GM12875 (cell line): ENCODE data around the gene ADAMTSL1.

Source experiments
- H3K4me3 ChIP-seq: one replicate; pipeline ENCODE4 v1.5.1; 2011; ENCODE audit warnings: low read depth, low read length, control low read depth
- CTCF ChIP-seq: IDR thresholded peaks from 2 replicates; pipeline ENCODE4 v1.5.1; 2011; ENCODE audit warnings: low read depth, mild to moderate bottlenecking, control low read depth, inconsistent platforms, low read length, moderate library complexity, borderline replicate concordance; ENCODE audit not compliant: insufficient read depth

Gene ADAMTSL1

GRCh38 chr9:18889550-18889949 lies 415.6 kb downstream of the ADAMTSL1 start:
- H3K4me3 ChIP-seq = no peak overlapping the region
- TF ChIP-seq CTCF = no peak

DNA sequence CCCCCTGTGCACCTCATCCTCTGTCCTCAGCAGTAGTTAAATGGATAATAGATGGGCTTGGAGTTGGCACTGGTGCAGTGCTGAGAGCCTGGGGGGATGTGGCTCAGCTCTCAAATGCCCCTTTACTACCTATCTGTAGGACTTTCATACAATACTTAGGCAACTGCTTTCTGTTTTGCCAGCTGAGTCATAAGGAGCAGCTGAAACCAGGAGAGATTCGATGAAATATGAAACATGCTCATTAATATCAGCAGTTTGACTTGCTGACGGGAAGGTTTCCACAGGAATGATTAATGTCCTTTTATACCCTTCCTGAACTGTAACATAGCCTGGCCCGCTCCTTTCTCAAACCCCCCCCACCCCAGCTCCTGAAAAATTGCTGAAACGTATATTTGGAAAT lies 416.4 kb downstream of the ADAMTSL1 start:
- TF ChIP-seq CTCF = no peak
- H3K4me3 ChIP-seq = no peak overlapping the region

DNA sequence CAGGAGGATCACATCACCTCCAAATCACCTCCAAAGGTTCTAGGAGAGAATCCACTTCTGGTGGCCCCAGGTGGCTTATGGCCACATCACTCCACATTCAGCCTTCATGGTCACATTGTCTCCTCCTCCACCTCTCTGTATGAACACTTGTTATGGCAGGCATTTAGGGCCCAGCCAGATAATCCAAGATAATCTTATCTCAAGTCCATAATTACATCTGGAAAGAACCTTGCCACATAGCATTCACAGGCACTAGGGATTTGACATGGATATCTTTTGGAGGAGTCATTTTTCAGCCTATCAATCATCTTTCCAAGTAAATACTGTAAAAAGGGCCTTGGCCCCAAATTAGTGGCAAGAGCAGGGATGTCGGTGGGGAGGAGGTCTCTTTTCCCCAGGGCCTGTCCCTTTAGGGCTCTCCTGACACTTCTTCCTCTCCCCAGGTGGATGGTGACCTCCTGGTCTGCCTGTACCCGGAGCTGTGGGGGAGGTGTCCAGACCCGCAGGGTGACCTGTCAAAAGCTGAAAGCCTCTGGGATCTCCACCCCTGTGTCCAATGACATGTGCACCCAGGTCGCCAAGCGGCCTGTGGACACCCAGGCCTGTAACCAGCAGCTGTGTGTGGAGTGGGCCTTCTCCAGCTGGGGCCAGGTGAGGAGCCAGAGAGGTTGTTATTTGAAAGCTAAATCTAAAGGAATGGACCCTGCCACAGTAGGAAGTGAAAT lies 418.2 kb downstream of the ADAMTSL1 start:
- H3K4me3 ChIP-seq = no peak overlapping the region
- no peak for TF ChIP-seq CTCF

- no peak overlapping the region for H3K4me3 ChIP-seq
- TF ChIP-seq CTCF = no peak
Observed at GRCh38 chr9:18893046-18893445, 419.1 kb downstream of the ADAMTSL1 start.

DNA sequence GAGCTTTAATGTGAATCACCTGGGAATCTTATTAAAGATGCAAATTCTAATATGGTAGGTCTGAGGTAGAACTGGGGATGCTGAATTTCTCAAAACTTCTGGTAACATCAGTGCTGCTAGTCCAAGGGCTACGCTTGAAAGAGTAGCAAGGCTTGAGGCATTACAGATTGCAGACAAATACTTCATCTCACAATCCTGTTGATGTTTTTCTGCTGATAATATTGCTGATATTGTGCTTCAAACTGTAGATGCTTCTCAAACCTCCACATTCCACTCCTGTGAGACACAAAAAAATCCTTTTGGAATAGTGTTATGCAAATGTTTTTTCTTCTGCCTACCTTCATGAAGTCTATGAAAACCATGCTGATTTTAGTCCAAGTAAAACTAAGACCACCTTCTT lies 419.5 kb downstream of the ADAMTSL1 start:
- no peak for TF ChIP-seq CTCF
- H3K4me3 ChIP-seq = no peak overlapping the region

DNA sequence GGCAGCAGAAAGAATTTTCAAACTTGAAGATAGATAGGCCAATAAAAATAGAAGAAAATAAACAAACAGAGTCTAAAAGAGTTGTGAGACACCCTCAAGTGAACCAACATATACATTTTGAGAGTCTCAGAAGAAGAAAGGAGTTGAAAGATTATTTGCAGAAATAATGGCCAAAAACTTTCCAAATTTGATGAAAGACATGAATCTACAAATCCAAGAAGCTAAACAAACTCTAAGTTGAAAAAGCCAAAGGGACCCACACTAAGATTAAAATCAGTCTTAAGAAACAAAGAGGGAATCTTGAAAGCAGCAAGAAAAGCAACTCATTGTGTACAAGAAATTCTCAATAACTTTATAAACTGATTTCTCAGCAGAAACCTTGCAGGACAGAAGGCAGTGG lies 422.1 kb downstream of the ADAMTSL1 start:
- no peak for TF ChIP-seq CTCF
- no peak overlapping the region for H3K4me3 ChIP-seq

GRCh38 chr9:18896531-18897179 lies 422.7 kb downstream of the ADAMTSL1 start:
- H3K4me3 ChIP-seq = no peak overlapping the region
- no peak for TF ChIP-seq CTCF
